ENCODE measurements around the gene PICK1. TPM values are rescaled to one million over a fixed set of nuclear protein-coding genes. Genes with fewer than 3 reads are reported as not detected.

PICK1 gene
- total RNA-seq, 1 experiment from 2014 or later = 35.7 TPM

DNA sequence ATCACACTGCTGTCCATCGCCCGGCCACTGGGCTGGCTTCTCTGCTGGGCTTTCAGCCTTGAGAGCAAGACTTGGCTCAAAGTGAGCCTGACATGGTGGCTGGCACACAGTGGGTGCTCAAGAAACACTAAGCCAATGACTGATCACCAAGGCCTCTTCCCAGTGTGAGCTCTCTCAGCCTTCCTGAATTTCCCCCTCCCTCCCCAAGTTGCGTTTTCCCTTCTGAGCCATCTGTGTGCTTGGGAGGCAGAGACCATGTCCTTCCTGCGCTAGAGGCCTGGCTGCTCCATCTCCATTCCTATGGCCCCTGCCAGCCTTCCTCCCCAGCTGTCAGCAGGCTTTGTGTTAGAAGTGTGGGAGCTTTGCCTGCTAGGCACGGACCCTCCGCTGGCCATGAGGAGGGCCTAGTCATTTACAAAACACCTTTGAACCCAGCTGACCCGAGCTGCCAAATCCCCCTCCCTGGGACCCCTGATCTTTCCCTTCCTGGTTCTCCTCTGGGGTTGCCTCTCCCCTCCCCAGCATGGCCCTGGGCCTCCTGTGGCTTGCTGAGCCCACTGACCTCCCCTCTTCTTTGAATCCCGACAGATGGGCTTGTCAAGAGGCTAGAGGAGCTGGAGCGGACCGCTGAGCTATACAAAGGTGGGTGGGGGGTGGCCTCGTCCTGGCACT, 13.2 kb downstream of the PICK1 start:
- no CpG with 5 or more reads among the region's 11 CpGs for WGBS (ENCODE audit: extremely low coverage, insufficient read length, low lambda C conversion rate)
- no peaks in the 10 kb centered on the region for H3K23me2 ChIP-seq (ENCODE audit: insufficient read length, low read depth, low read length, poor library complexity, severe bottlenecking)
- no peak overlapping the region for H3K23ac ChIP-seq (ENCODE audit: insufficient read length, low read depth, low read length)
- H2BK15ac ChIP-seq (ENCODE audit: low read depth, low read length) = no peak overlapping the region
- H2BK20ac ChIP-seq (ENCODE audit: low read depth, low read length, poor library complexity, severe bottlenecking) = no peak overlapping the region
- Mint-ChIP-seq H3K27ac (peak overlapping the region in 1 of 3 experiments; percentile 44; a peak in 2 of 7 replicates), H3K36me3 (ENCODE audit: insufficient read depth in 1 of 3, low read depth in 3 of 3) (peaks cover 9 to 66% (median 51%) of the 10 kb centered on the region in 3 experiments), H3K4me1 (peaks cover 0 to 8% of the 10 kb centered on the region in 2 experiments; a peak in 2 of 4 replicates), H3K9me3 (no peaks in the 10 kb centered on the region), H3K27me3 (ENCODE audit: low read depth) (no peaks in the 10 kb centered on the region), H3K4me3 (no peak overlapping the region)
- no peak overlapping the region for H2AK5ac ChIP-seq (ENCODE audit: insufficient read length, low read length)
- H3K27me3 ChIP-seq (ENCODE audit: insufficient read depth, low read length) = no peaks in the 10 kb centered on the region
- no peaks in the 10 kb centered on the region for H4K20me1 ChIP-seq (ENCODE audit: control insufficient read depth, insufficient read depth, insufficient read length)
- no peak for DNase-seq
- H4K5ac ChIP-seq (ENCODE audit: insufficient read length, low read depth, low read length) = no peak overlapping the region
- no peak overlapping the region for H2BK120ac ChIP-seq (ENCODE audit: low read depth, low read length, poor library complexity, severe bottlenecking)
- H3K9ac ChIP-seq (ENCODE audit: extremely low read depth, insufficient read length, low read length) = no peak overlapping the region
- no peak overlapping the region for H2BK12ac ChIP-seq (ENCODE audit: insufficient read length, low read depth, low read length)
- no peaks in the 10 kb centered on the region for H3K4me1 ChIP-seq (ENCODE audit: insufficient read depth, low read length)
- no peak overlapping the region for H3K27ac ChIP-seq (ENCODE audit: insufficient read length, low read depth, low read length)
- no peak overlapping the region for H2AFZ ChIP-seq (ENCODE audit: low read length)
- H3K18ac ChIP-seq (ENCODE audit: insufficient read length, low read depth, low read length) = no peak overlapping the region
- no peak overlapping the region for H3K4ac ChIP-seq (ENCODE audit: low read depth, low read length)
- no peak overlapping the region for H3K4me2 ChIP-seq (ENCODE audit: insufficient read depth, insufficient read length, low read length)
- no peak overlapping the region for H3T11ph ChIP-seq (ENCODE audit: low read length)
- no peaks in the 10 kb centered on the region for H3K9me3 ChIP-seq (ENCODE audit: control insufficient read depth, low read depth, low read length)
- H2BK5ac ChIP-seq (ENCODE audit: insufficient read length, low read length) = no peak overlapping the region
- no peak overlapping the region for H3K56ac ChIP-seq (ENCODE audit: insufficient read length, low read depth, low read length)
- no peaks in the 10 kb centered on the region for H3K79me1 ChIP-seq (ENCODE audit: insufficient read depth, low read depth, low read length, poor library complexity, severe bottlenecking)
- H4K8ac ChIP-seq (replicated peaks; ENCODE audit: insufficient read length, low read depth, low read length) = no peak overlapping the region
- H4K91ac ChIP-seq (ENCODE audit: insufficient read length, low read depth, low read length) = no peak overlapping the region
- TF ChIP-seq, protein P1, sequence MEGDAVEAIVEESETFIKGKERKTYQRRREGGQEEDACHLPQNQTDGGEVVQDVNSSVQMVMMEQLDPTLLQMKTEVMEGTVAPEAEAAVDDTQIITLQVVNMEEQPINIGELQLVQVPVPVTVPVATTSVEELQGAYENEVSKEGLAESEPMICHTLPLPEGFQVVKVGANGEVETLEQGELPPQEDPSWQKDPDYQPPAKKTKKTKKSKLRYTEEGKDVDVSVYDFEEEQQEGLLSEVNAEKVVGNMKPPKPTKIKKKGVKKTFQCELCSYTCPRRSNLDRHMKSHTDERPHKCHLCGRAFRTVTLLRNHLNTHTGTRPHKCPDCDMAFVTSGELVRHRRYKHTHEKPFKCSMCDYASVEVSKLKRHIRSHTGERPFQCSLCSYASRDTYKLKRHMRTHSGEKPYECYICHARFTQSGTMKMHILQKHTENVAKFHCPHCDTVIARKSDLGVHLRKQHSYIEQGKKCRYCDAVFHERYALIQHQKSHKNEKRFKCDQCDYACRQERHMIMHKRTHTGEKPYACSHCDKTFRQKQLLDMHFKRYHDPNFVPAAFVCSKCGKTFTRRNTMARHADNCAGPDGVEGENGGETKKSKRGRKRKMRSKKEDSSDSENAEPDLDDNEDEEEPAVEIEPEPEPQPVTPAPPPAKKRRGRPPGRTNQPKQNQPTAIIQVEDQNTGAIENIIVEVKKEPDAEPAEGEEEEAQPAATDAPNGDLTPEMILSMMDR (conservative IDR thresholded peaks at IDR 0.05) = no peak
- no peaks in the 10 kb centered on the region for H3K79me2 ChIP-seq (ENCODE audit: insufficient read depth, low read length)
- no peak overlapping the region for H3K14ac ChIP-seq (ENCODE audit: insufficient read depth, low read length)
